Peyer's patch (tissue), 4 donors: ENCODE data around the gene NXPH4. TPM values are rescaled to one million over a fixed set of nuclear protein-coding genes. Genes with fewer than 3 reads are reported as not detected.

Experiments
- DNase-seq, 3 donors: peaks; one replicate each; pipeline ENCODE4 v3.0.0-alpha.2; 2017 to 2019
- H3K27ac ChIP-seq, 4 donors: fragments of 200-600 bp; sonication (generic); one replicate each; pipeline ENCODE4 v1.5.1; 2016 to 2019
- H3K27me3 ChIP-seq, 2 donors: fragments of 200-600 bp; sonication (generic); one replicate each; pipeline ENCODE4 v1.5.1; 2019
- H3K36me3 ChIP-seq, 3 donors: fragments of 200-600 bp; sonication (generic); one replicate each; pipeline ENCODE4 v1.5.1; 2016 to 2019
- H3K4me1 ChIP-seq, 4 donors: fragments of 200-600 bp; sonication (generic); one replicate each; pipeline ENCODE4 v1.5.1; 2016 to 2019
- H3K4me3 ChIP-seq, 4 donors: fragments of 200-600 bp; sonication (generic); 1 replicate in 3 of 4; 2 replicates in 1 of 4; pipeline ENCODE4 v1.5.1; 2016 to 2019; ENCODE audit warnings: mild to moderate bottlenecking in 1 of 4
- H3K9me3 ChIP-seq, 4 donors: fragments of 200-600 bp; sonication (generic); one replicate each; pipeline ENCODE4 v1.5.1; 2016 to 2019; ENCODE audit warnings: mild to moderate bottlenecking in 1 of 4
- CTCF ChIP-seq, 6 experiments: fragments of 450-650 bp in 4 of 6; fragments of 200-600 bp in 2 of 6; sonication (generic) in 1 of 6; IDR thresholded peaks; one replicate each; pipeline ENCODE4 v1.5.1; 2017 to 2019; ENCODE audit warnings: antibody characterized with exemption in 6 of 6, mild to moderate bottlenecking in 3 of 6, moderate library complexity in 1 of 6
- POLR2A ChIP-seq, 2 donors: fragments of 450-650 bp; IDR thresholded peaks; one replicate each; pipeline ENCODE4 v1.5.1; 2017; ENCODE audit warnings: antibody characterized with exemption in 2 of 2, mild to moderate bottlenecking in 2 of 2, moderate library complexity in 2 of 2
- total RNA-seq, 4 donors: library from RNA; depleted of rRNA; stranded (reverse); fragments of >200 nt; gene quantifications; one replicate each; pipeline ENCODE4 v1.1.0, GENCODE V29; 2016

NXPH4 gene
- total RNA-seq, 4 donors from 2014 or later = not detected

- peak in 1 of 3 donors; percentile 45 for DNase-seq
- H3K4me3 ChIP-seq = no peak overlapping the region
- H3K27ac ChIP-seq = peak overlapping the region in 1 of 4 donors; percentile 50
- TF ChIP-seq CTCF (IDR thresholded peaks at IDR 0.05) = no peak
- TF ChIP-seq POLR2A (IDR thresholded peaks at IDR 0.05) = no peak
- peaks cover 0 to 28% (median 0%) of the 10 kb centered on the region in 3 donors for H3K36me3 ChIP-seq
- H3K4me1 ChIP-seq = peaks cover 0 to 49% (median 28%) of the 10 kb centered on the region in 4 donors
- no peaks in the 10 kb centered on the region for H3K9me3 ChIP-seq
- H3K27me3 ChIP-seq = peaks cover 0 to 15% of the 10 kb centered on the region in 2 donors
Observed at GRCh38 chr12:57235017-57235727, 18.6 kb downstream of the NXPH4 start.

DNA sequence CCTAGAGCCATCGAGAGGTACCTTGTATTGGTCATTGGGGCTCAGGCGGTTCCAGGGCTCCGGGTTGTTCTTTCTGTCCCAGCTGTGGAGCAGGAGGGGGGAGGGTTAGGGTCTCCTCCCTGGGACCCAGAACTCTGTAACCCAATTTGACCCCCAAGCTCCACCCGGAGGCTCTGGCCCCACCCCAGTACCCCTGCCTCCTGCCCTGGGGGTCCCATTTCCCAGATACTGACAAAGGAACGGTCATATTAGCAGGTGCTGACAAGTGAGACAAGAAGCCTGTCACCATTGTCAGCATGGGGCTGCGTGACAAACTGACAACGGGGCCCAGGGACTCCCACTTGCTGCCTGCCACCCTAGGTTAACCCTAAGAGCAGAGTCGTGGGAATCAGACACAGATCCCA lies 19.1 kb downstream of the NXPH4 start:
- H3K4me3 ChIP-seq = no peak overlapping the region
- H3K27ac ChIP-seq = peak overlapping the region in 1 of 4 donors; percentile 50
- no peak for TF ChIP-seq CTCF (IDR thresholded peaks at IDR 0.05)
- no peak for TF ChIP-seq POLR2A (IDR thresholded peaks at IDR 0.05)
- peak in 1 of 3 donors; percentile 25 for DNase-seq
- peaks cover 3 to 49% (median 27%) of the 10 kb centered on the region in 4 donors for H3K4me1 ChIP-seq
- H3K9me3 ChIP-seq = no peaks in the 10 kb centered on the region
- peaks cover 0 to 21% of the 10 kb centered on the region in 2 donors for H3K27me3 ChIP-seq
- H3K36me3 ChIP-seq = peaks cover 0 to 28% (median 0%) of the 10 kb centered on the region in 3 donors

GRCh38 chr12:57236201-57236924 lies 19.8 kb downstream of the NXPH4 start:
- Histone ChIP-seq H3K27ac (no peak overlapping the region), H3K9me3 (no peaks in the 10 kb centered on the region), H3K27me3 (peaks cover 0 to 27% of the 10 kb centered on the region in 2 donors), H3K4me1 (peaks cover 5 to 50% (median 30%) of the 10 kb centered on the region in 4 donors), H3K36me3 (peaks cover 0 to 27% (median 0%) of the 10 kb centered on the region in 3 donors), H3K4me3 (peak overlapping the region in 1 of 4 donors; percentile 15)
- peak in 1 of 3 donors; percentile 47 for DNase-seq
- TF ChIP-seq POLR2A (IDR thresholded peaks at IDR 0.05) (no peak), CTCF (IDR thresholded peaks at IDR 0.05) (no peak)

DNA sequence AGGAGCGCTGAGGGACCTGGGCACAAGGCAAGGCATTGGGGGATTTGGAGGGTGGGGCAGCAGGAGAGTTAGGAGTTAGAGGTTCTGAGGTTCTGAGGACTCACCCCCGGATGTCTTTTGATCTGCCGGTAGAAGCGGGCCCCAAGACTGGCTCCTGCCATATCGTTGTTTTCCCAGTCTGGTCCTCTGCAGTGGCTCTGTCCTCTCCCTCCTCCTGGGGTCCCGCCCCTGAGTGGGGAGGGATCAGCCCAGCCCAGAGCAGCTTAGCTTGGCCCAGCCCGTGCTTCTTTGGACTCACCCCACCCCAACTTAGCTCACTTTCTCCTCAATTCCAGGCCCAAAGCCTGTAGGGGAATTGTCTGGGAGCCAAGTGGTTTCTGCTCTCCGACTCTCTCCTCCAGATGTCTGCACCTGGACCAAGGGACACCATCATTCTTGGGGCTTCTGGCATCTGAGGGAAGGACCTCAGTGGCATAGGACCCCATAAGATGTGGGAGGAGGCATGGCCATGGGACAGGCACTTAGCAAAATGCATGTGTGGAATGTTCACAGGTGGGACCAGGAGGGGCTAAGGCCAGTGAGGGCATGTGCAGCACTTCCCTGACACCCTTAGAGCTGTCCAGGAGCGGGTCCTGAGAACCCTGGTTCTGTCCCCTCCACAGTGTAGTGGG lies 20.5 kb downstream of the NXPH4 start:
- Histone ChIP-seq H3K4me3 (peak overlapping the region in 1 of 4 donors; percentile 15), H3K4me1 (peaks cover 5 to 57% (median 33%) of the 10 kb centered on the region in 4 donors), H3K9me3 (no peaks in the 10 kb centered on the region), H3K27me3 (peaks cover 0 to 34% of the 10 kb centered on the region in 2 donors), H3K36me3 (peaks cover 0 to 20% (median 0%) of the 10 kb centered on the region in 3 donors), H3K27ac (no peak overlapping the region)
- no peak for TF ChIP-seq POLR2A (IDR thresholded peaks at IDR 0.05)
- no peak for TF ChIP-seq CTCF (IDR thresholded peaks at IDR 0.05)
- peak in 1 of 3 donors; percentile 44 for DNase-seq

GRCh38 chr12:57237596-57237931 lies 21.0 kb downstream of the NXPH4 start:
- Histone ChIP-seq H3K36me3 (peaks cover 0 to 15% (median 0%) of the 10 kb centered on the region in 3 donors), H3K9me3 (no peaks in the 10 kb centered on the region), H3K27ac (no peak overlapping the region), H3K4me1 (peaks cover 5 to 62% (median 36%) of the 10 kb centered on the region in 4 donors), H3K4me3 (no peak overlapping the region), H3K27me3 (peaks cover 0 to 39% of the 10 kb centered on the region in 2 donors)
- no peak for TF ChIP-seq POLR2A (IDR thresholded peaks at IDR 0.05)
- TF ChIP-seq CTCF (IDR thresholded peaks at IDR 0.05) = no peak
- DNase-seq = no peak
